Panc1 (cell line): ENCODE measurements around the gene KCNQ4. TPM values are rescaled to one million over a fixed set of nuclear protein-coding genes. Genes with fewer than 3 reads are reported as not detected.

Experiments
- ATAC-seq: fragments of 200-7000 bp; cut with Tn5 transposase; 2 replicates; pipeline ENCODE4 v1.9.1; 2020; ENCODE audit warnings: mild to moderate bottlenecking, moderate library complexity
- BruUV-seq: library from RNA; stranded (reverse); fragments of 400-500 nt; replicated peaks from 2 replicates; lab custom pipeline; 2021; lab: Mats Ljungman, UMichigan
- CTCF ChIA-PET: fragments of 300-600 bp; sonication (Branson Sonifier 250); formaldehyde crosslinking; loops from one replicate; lab custom pipeline; 2022; ENCODE audit warnings: antibody characterized with exemption; lab: Charles Lee
- POLR2A ChIA-PET: fragments of 300-600 bp; sonication (Branson Sonifier 250); formaldehyde crosslinking; loops from one replicate; lab custom pipeline; 2022; ENCODE audit warnings: antibody characterized with exemption; lab: Charles Lee
- DNase-seq: peaks from one replicate; pipeline ENCODE4 v3.0.0-alpha.2; 2010; ENCODE audit warnings: low read depth, low spot score
- H3K27ac ChIP-seq: 2 replicates; pipeline ENCODE4 v1.5.1; 2011; ENCODE audit warnings: mild to moderate bottlenecking, low read length, inconsistent platforms
- H3K27me3 ChIP-seq: fragments of 200-500 bp; sonication (Bioruptor generic); 2 replicates; pipeline ENCODE4 v1.6.0; 2014; ENCODE audit warnings: low read length, inconsistent platforms; ENCODE audit not compliant: control insufficient read depth, insufficient read depth
- H3K36me3 ChIP-seq: fragments of 200-500 bp; sonication (Bioruptor generic); 2 replicates; pipeline ENCODE4 v1.5.1; 2014; ENCODE audit warnings: inconsistent platforms, mild to moderate bottlenecking, low read length, moderate library complexity; ENCODE audit not compliant: control insufficient read depth, insufficient read depth
- H3K4me1 ChIP-seq: 2 replicates; pipeline ENCODE4 v1.5.1; 2011; ENCODE audit warnings: inconsistent platforms, mild to moderate bottlenecking, low read length, moderate library complexity; ENCODE audit not compliant: control insufficient read depth, insufficient read depth
- H3K4me3 ChIP-seq, 2 experiments: 2 replicates each; pipeline ENCODE4 v1.5.1; 2011 to 2012; ENCODE audit warnings: low read depth in 2 of 2, low read length in 2 of 2, mild to moderate bottlenecking in 2 of 2, inconsistent platforms in 1 of 2, moderate library complexity in 1 of 2
- H3K9me3 ChIP-seq: fragments of 200-500 bp; sonication (Bioruptor generic); 2 replicates; pipeline ENCODE4 v1.5.1; 2014; ENCODE audit warnings: low read depth, mild to moderate bottlenecking, inconsistent platforms, low read length, moderate library complexity; ENCODE audit not compliant: control insufficient read depth, insufficient read depth
- CTCF ChIP-seq: fragments of 450-650 bp; IDR thresholded peaks from 2 replicates; pipeline ENCODE4 v1.5.1; 2017; ENCODE audit warnings: mild to moderate bottlenecking
- POLR2AphosphoS5 ChIP-seq: IDR thresholded peaks from 2 replicates; pipeline ENCODE4 v1.6.1; 2012; ENCODE audit warnings: mild to moderate bottlenecking, low read depth, low read length, moderate library complexity
- REST ChIP-seq, 2 experiments: IDR thresholded peaks; 2 replicates each; pipeline ENCODE4 v1.6.1; 2011 to 2012; ENCODE audit warnings: low read depth in 2 of 2, control low read depth in 1 of 2, low read length in 1 of 2, mild to moderate bottlenecking in 1 of 2, moderate library complexity in 1 of 2; ENCODE audit not compliant: insufficient read depth in 1 of 2
- SIN3A ChIP-seq: IDR thresholded peaks from 2 replicates; pipeline ENCODE4 v1.6.1; 2012; ENCODE audit warnings: low read depth, mild to moderate bottlenecking, low read length, moderate library complexity, borderline replicate concordance; ENCODE audit not compliant: insufficient read depth
- TCF7L2 ChIP-seq: IDR thresholded peaks from 2 replicates; pipeline ENCODE4 v1.6.1; 2011; ENCODE audit warnings: mild to moderate bottlenecking, low read depth, low read length, inconsistent platforms
- in situ Hi-C: cut with HindIII; loops from 2 replicates; pipeline ENCODE4 v1.10.0; 2016; ENCODE audit warnings: low sequenced_read_pairs, low pct_unique_long_range_greater_than_20kb
- intact Hi-C: fragments of 100-400 bp; cut with micrococcal nuclease; formaldehyde crosslinking; loops from one replicate; pipeline ENCODE4 v1.10.0; 2022; ENCODE audit not compliant: unreplicated experiment
- total RNA-seq: library from RNA; stranded (reverse); gene quantifications from one replicate; pipeline ENCODE4 v1.2.1, GENCODE V29; 2021; ENCODE audit not compliant: unreplicated experiment

KCNQ4 gene
- total RNA-seq, 1 experiment from 2014 or later, result 2.6 TPM

DNA sequence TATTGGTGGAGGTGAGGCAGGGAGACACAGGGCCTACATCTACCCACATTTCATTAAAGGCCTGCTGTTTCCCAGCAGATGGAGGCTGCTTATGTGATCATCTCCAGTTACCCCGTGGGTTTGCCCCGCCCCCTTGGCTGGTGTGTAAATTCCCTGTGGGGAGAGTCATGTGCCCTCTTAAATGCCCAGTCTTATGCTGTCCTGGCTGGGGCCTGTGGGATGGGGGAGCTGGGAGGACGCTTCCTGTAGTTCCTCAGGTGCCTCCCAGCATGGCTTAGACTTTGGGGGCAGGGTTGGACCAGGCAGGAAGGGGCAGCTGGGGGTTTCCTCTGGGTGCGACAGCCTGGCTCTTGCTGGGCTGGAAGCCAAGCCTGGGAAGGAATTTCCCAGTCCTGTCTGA is 94.1 kb downstream of the KCNQ4 start:
- TF ChIP-seq POLR2AphosphoS5, result no peak
- no peak for TF ChIP-seq SIN3A
- TF ChIP-seq REST (IDR thresholded peaks at IDR 0.05; ENCODE audit: insufficient read depth in 1 of 2, low read depth in 2 of 2, low read length in 1 of 2), result no peak
- no peak for TF ChIP-seq TCF7L2
- no peak for TF ChIP-seq CTCF
- peaks cover 27% of the 10 kb centered on the region for H3K4me1 ChIP-seq
- ATAC-seq (no peak), DNase-seq (no peak)
- no peaks in the 10 kb centered on the region for H3K36me3 ChIP-seq
- in situ Hi-C loops (no loop called here), intact Hi-C loops (no loop called here)
- CTCF ChIA-PET, result no interaction called here
- no peak overlapping the region for H3K4me3 ChIP-seq
- no peaks in the 10 kb centered on the region for H3K27me3 ChIP-seq
- no TSS peak for BruUV-seq
- POLR2A ChIA-PET, result no interaction called here
- H3K9me3 ChIP-seq, result peaks cover 19% of the 10 kb centered on the region
- H3K27ac ChIP-seq, result peak overlapping the region; percentile 88

DNA sequence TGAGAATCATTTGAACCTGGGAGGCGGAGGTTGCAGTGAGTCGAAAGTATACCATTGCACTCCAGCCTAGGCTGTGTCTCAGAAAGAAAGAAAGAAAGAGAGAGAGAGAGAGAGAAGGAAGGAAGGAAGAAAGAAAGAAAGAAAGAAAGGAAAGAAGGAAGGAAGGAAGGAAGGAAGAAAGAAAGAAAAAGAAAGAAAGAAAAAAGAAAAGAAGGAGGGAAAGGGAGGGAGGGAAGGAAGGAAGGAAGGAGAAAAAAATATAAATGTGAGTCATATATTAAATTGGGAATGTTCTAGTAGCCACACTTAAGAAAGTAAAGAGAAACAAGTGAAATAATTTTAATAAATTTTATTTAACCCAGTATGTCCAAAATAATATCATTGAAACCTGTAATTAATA is 95.3 kb downstream of the KCNQ4 start:
- no peaks in the 10 kb centered on the region for H3K36me3 ChIP-seq
- no peak for DNase-seq
- H3K27me3 ChIP-seq, result no peaks in the 10 kb centered on the region
- H3K4me1 ChIP-seq, result peaks cover 23% of the 10 kb centered on the region
- H3K9me3 ChIP-seq, result peaks cover 19% of the 10 kb centered on the region
- in situ Hi-C loops, result no loop called here
- no peak for ATAC-seq
- ChIA-PET CTCF (no interaction called here), POLR2A (no interaction called here)
- peak overlapping the region; percentile 88; the same call in 1 of the 2 replicates for H3K27ac ChIP-seq
- intact Hi-C loops, result no loop called here
- no TSS peak for BruUV-seq
- TF ChIP-seq TCF7L2, result no peak
- TF ChIP-seq CTCF, result no peak
- no peak for TF ChIP-seq SIN3A
- no peak for TF ChIP-seq POLR2AphosphoS5
- TF ChIP-seq REST (IDR thresholded peaks at IDR 0.05; ENCODE audit: insufficient read depth in 1 of 2, low read depth in 2 of 2, low read length in 1 of 2), result no peak
- no peak overlapping the region for H3K4me3 ChIP-seq
